Epithelial cell of proximal tubule (primary cell): Measurements from ENCODE around the gene CTIF. TPM values are rescaled to one million over a fixed set of nuclear protein-coding genes. Genes with fewer than 3 reads are reported as not detected.
"Not testable (repeated sequence)": the region's sequence is repeated elsewhere in the genome, so short reads cannot be mapped to it uniquely, and the experiment has no call there.

Experiments
- DNase-seq: peaks from one replicate; pipeline ENCODE4 v3.0.0-alpha.2; 2011; ENCODE audit warnings: low read depth
- H3K4me3 ChIP-seq: 2 replicates; pipeline ENCODE4 v1.5.1; 2011; ENCODE audit warnings: low read depth, mild to moderate bottlenecking, low read length
- CTCF ChIP-seq: conservative IDR thresholded peaks from 2 replicates; pipeline ENCODE4 v1.5.1; 2012; ENCODE audit warnings: low read depth, mild to moderate bottlenecking, low read length
- total RNA-seq: library from RNA; depleted of rRNA; stranded (reverse); fragments of >200 nt; gene quantifications from 2 replicates; pipeline ENCODE4 v1.2.3, GENCODE V29; 2015

Gene CTIF
- total RNA-seq, 1 donor from 2014 or later, result 12.9 TPM

DNA sequence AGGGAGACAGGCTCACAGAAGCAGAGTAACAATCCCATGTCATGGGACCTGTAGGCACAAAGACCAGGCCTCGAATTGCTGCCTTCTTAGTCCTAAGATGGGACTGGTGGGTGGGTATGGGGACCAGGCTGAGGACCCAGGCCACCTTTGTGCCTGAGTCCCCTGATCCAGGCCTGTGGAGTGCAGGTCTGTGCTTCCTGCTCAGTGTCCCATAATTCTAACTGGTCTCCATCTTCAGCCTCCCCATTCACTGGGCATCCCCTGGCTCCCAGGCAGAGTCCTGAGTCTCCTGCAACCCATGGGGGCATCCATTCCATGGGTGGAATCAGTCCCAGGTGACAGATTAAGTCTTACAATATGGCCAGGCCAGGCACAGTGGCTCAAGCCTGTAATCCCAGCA lies 328.0 kb downstream of the CTIF start:
- H3K4me3 ChIP-seq, result no peak overlapping the region
- no peak for TF ChIP-seq CTCF
- no peak for DNase-seq

DNA sequence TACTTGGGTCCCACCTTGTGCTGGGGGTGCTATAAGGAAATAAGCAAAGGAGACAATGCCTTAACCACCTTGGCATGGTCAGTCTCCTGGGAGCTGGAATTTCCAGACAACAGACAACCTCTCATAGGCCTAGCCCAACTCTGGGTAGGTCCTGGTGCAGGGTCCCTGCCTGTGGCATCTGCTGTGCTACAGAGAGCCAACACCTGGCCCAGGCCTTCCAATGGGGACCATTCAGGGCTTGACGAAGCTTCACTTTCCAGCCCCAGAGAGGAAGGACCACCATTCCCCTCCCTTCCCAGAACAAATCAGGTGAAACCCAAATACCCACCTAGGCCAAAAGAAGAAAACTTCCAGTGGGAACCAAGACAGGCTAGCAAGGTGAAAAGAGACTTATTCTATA lies 329.1 kb downstream of the CTIF start:
- no peak for TF ChIP-seq CTCF
- H3K4me3 ChIP-seq, result no peak overlapping the region
- no peak for DNase-seq

- no peak for DNase-seq
- H3K4me3 ChIP-seq, result no peak overlapping the region
- no peak for TF ChIP-seq CTCF
Observed at GRCh38 chr18:48868468-48869466, 329.9 kb downstream of the CTIF start.

DNA sequence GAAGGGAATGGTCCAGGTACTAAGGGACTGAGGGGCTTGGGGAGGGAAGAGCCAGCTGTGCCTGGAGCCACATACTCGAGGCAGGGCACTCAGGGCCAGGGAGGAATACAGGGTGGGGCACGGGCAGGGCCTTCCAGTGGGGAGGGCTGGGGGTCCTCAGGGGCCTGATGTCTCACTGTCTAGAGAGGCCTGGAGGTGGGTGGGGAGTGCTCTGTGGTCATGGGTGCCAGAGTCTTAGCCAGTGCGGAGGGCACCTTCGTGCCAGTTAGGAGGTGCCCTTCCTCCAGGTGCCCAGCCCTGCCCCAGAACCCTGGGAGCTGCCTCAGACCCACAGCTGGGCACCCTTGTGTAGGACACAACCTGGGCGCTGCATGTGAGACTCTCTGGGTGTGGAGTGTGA lies 330.8 kb downstream of the CTIF start:
- no peak for TF ChIP-seq CTCF
- H3K4me3 ChIP-seq, result no peak overlapping the region
- no peak for DNase-seq

GRCh38 chr18:48870926-48871325 lies 332.1 kb downstream of the CTIF start:
- not testable (repeated sequence) for DNase-seq, H3K4me3 ChIP-seq

DNA sequence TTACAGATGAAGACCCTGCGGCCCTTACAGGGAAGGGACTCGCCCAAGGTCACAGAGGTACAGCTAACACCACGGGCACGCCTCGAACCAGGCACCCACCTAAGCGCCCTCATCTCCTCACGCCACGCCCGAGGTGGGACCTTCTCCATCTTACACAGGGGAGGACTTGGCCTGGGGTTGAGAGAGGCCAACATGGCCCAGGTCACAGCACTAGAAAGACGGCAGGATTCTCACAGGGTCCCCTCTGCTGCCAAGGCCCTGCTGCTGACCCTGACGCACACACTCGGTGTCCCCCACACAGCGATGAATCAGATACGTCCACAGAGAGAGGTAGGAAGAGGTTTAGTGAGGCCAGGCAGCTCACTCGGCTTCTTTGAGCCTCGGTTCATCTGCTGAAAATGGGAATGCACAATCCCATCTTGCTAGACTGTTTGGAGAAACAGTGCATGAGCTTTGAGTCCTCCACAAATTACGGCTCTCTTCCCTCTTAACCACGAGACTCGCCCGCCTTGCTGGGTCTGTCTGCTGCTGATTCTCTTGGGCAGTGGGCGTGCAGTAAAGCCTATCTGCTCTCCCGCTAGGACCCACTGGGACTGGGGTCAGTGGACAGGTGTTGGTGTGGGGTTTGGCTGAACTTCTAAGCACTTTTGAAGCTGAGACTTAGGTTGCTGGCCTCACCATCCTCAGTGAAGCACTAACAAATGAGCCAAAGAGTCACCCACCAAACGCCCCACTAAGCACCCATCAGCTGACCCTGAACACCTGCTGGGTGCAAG lies 332.7 kb downstream of the CTIF start:
- no peak for TF ChIP-seq CTCF
- no peak for DNase-seq
- H3K4me3 ChIP-seq, result no peak overlapping the region
